ENCODE results near the gene CNGA2. TPM values are rescaled to one million over a fixed set of nuclear protein-coding genes. Genes with fewer than 3 reads are reported as not detected.

Gene CNGA2
- total and polyA plus RNA-seq, 4 donors = not detected

DNA sequence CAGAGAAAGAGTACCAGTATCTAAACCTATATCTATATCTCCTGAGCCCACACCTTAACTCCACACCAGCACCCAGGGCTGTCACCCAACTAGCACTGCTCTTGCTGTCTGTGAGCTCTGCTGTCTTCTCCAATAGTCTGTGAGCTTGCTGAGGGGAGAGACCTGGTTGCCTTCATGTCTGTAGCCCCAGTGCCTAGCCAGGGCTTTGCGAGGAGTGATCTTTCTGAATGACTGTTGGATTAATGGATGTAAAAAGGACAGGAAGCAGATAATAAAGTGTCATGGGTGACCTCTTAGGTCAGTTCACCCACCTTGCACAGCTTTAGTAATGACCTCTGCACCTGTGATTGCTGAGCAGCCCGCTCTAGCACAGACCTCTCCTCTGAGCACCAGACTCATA, 30.5 kb downstream of the CNGA2 start:
- H3K36me3 ChIP-seq (ENCODE audit: control insufficient read depth in 4 of 4, insufficient read depth in 3 of 4, low read depth in 1 of 4, low read length in 3 of 4) = no peaks in the 10 kb centered on the region
- no peak for TF ChIP-seq JUND (IDR thresholded peaks at IDR 0.05)
- TF ChIP-seq, protein P1, sequence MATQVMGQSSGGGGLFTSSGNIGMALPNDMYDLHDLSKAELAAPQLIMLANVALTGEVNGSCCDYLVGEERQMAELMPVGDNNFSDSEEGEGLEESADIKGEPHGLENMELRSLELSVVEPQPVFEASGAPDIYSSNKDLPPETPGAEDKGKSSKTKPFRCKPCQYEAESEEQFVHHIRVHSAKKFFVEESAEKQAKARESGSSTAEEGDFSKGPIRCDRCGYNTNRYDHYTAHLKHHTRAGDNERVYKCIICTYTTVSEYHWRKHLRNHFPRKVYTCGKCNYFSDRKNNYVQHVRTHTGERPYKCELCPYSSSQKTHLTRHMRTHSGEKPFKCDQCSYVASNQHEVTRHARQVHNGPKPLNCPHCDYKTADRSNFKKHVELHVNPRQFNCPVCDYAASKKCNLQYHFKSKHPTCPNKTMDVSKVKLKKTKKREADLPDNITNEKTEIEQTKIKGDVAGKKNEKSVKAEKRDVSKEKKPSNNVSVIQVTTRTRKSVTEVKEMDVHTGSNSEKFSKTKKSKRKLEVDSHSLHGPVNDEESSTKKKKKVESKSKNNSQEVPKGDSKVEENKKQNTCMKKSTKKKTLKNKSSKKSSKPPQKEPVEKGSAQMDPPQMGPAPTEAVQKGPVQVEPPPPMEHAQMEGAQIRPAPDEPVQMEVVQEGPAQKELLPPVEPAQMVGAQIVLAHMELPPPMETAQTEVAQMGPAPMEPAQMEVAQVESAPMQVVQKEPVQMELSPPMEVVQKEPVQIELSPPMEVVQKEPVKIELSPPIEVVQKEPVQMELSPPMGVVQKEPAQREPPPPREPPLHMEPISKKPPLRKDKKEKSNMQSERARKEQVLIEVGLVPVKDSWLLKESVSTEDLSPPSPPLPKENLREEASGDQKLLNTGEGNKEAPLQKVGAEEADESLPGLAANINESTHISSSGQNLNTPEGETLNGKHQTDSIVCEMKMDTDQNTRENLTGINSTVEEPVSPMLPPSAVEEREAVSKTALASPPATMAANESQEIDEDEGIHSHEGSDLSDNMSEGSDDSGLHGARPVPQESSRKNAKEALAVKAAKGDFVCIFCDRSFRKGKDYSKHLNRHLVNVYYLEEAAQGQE (IDR thresholded peaks at IDR 0.05) = no peak
- no peak for TF ChIP-seq EGR1 (IDR thresholded peaks at IDR 0.05; ENCODE audit: low read depth in 2 of 2)
- TF ChIP-seq, protein P2, sequence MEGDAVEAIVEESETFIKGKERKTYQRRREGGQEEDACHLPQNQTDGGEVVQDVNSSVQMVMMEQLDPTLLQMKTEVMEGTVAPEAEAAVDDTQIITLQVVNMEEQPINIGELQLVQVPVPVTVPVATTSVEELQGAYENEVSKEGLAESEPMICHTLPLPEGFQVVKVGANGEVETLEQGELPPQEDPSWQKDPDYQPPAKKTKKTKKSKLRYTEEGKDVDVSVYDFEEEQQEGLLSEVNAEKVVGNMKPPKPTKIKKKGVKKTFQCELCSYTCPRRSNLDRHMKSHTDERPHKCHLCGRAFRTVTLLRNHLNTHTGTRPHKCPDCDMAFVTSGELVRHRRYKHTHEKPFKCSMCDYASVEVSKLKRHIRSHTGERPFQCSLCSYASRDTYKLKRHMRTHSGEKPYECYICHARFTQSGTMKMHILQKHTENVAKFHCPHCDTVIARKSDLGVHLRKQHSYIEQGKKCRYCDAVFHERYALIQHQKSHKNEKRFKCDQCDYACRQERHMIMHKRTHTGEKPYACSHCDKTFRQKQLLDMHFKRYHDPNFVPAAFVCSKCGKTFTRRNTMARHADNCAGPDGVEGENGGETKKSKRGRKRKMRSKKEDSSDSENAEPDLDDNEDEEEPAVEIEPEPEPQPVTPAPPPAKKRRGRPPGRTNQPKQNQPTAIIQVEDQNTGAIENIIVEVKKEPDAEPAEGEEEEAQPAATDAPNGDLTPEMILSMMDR (IDR thresholded peaks at IDR 0.05; ENCODE audit: low read depth, low read length, missing input control) = no peak
- no peaks in the 10 kb centered on the region for H3K9me3 ChIP-seq (ENCODE audit: control insufficient read depth in 4 of 4, low read length in 3 of 4)
- DNase-seq (ENCODE audit: low spot score) = no peak
- 73% methylated on average over 2 of the region's 2 CpGs for WGBS
- H3K27ac ChIP-seq (ENCODE audit: low read depth in 1 of 2, low read length in 2 of 2) = no peak overlapping the region
- H3K4me1 ChIP-seq (ENCODE audit: control insufficient read depth in 4 of 4, insufficient read depth in 4 of 4, low read length in 3 of 4) = no peaks in the 10 kb centered on the region
- H3K4me3 ChIP-seq (ENCODE audit: low read depth in 1 of 3, low read length in 3 of 3) = no peak overlapping the region
- no peak overlapping the region for H3K9ac ChIP-seq (ENCODE audit: low read depth in 1 of 2, low read length in 2 of 2)
- H3K27me3 ChIP-seq (ENCODE audit: control insufficient read depth in 4 of 4, insufficient read depth in 4 of 4, low read length in 3 of 4) = no peaks in the 10 kb centered on the region

DNA sequence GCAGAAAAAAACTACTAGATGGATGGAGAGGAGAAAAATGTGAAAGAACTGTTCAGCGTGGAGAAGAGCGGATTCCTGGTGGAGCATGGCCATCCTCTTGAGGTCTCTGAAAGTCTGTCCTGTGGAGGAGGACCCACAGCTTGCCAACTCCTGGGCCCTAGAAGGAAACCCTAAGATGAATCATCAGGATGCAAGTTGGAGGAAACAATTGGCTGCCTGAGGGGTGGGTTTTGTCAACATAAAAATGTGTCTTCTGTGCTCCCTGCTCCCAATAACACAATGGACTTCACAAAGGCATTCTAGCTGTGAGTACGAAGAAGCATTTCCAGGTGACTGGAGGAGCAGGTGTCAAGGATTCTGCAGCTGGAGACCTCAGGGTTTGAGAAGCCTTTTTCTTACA, 37.2 kb downstream of the CNGA2 start:
- H3K4me3 ChIP-seq (ENCODE audit: low read depth in 1 of 3, low read length in 3 of 3) = no peak overlapping the region
- H3K36me3 ChIP-seq (ENCODE audit: control insufficient read depth in 4 of 4, insufficient read depth in 3 of 4, low read depth in 1 of 4, low read length in 3 of 4) = no peaks in the 10 kb centered on the region
- no peak overlapping the region for H3K27ac ChIP-seq (ENCODE audit: low read depth in 1 of 2, low read length in 2 of 2)
- no peak overlapping the region for H3K9ac ChIP-seq (ENCODE audit: low read depth in 1 of 2, low read length in 2 of 2)
- no peaks in the 10 kb centered on the region for H3K9me3 ChIP-seq (ENCODE audit: control insufficient read depth in 4 of 4, low read length in 3 of 4)
- no peaks in the 10 kb centered on the region for H3K4me1 ChIP-seq (ENCODE audit: control insufficient read depth in 4 of 4, insufficient read depth in 4 of 4, low read length in 3 of 4)
- TF ChIP-seq GABPA (IDR thresholded peaks at IDR 0.05 in 1 of 2, conservative IDR thresholded peaks at IDR 0.05 in 1 of 2) (no peak), EGR1 (IDR thresholded peaks at IDR 0.05; ENCODE audit: low read depth in 2 of 2) (no peak), RAD21 (IDR thresholded peaks at IDR 0.05) (no peak)
- no peak for DNase-seq (ENCODE audit: low spot score)
- no peaks in the 10 kb centered on the region for H3K27me3 ChIP-seq (ENCODE audit: control insufficient read depth in 4 of 4, insufficient read depth in 4 of 4, low read length in 3 of 4)
- WGBS = 86% methylated on average over 3 of the region's 3 CpGs

DNA sequence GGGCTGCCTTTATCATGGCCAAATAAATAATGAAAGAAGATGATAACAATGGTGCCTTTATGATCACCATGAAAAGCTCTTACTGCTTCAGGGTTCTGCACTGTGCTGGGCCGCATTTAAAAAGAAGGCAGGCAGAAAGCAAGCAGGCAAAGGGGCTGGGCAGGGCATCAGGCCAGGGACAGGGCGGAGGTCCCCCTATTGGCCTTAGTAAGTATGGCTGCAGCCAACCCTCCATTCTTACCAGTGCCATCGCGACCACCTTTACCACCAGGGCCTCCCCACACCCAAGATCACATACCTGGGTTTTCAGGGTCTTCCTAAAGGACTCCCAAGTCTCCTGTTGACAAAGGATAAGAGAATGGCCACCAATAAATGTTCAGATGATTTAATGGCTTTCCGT, 38.9 kb downstream of the CNGA2 start:
- no peak for DNase-seq (ENCODE audit: low spot score)
- 67% methylated on average over 5 of the region's 5 CpGs for WGBS
- H3K9ac ChIP-seq (ENCODE audit: low read depth in 1 of 2, low read length in 2 of 2) = no peak overlapping the region
- H3K4me3 ChIP-seq (ENCODE audit: low read depth in 1 of 3, low read length in 3 of 3) = no peak overlapping the region
- H3K36me3 ChIP-seq (ENCODE audit: control insufficient read depth in 4 of 4, insufficient read depth in 3 of 4, low read depth in 1 of 4, low read length in 3 of 4) = no peaks in the 10 kb centered on the region
- H3K9me3 ChIP-seq (ENCODE audit: control insufficient read depth in 4 of 4, low read length in 3 of 4) = no peaks in the 10 kb centered on the region
- H3K27me3 ChIP-seq (ENCODE audit: control insufficient read depth in 4 of 4, insufficient read depth in 4 of 4, low read length in 3 of 4) = no peaks in the 10 kb centered on the region
- no peaks in the 10 kb centered on the region for H3K4me1 ChIP-seq (ENCODE audit: control insufficient read depth in 4 of 4, insufficient read depth in 4 of 4, low read length in 3 of 4)
- no peak overlapping the region for H3K27ac ChIP-seq (ENCODE audit: low read depth in 1 of 2, low read length in 2 of 2)
- TF ChIP-seq RAD21 (IDR thresholded peaks at IDR 0.05) = no peak
- TF ChIP-seq, protein P3, sequence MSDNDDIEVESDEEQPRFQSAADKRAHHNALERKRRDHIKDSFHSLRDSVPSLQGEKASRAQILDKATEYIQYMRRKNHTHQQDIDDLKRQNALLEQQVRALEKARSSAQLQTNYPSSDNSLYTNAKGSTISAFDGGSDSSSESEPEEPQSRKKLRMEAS (IDR thresholded peaks at IDR 0.05) = no peak
- TF ChIP-seq FOXA2 (IDR thresholded peaks at IDR 0.05) = no peak
- TF ChIP-seq TAF1 (conservative IDR thresholded peaks at IDR 0.05) = no peak
- TF ChIP-seq RXRA (IDR thresholded peaks at IDR 0.05) = no peak
- TF ChIP-seq, protein P2 (IDR thresholded peaks at IDR 0.05; ENCODE audit: low read depth, low read length, missing input control) = no peak
- TF ChIP-seq, protein P4, sequence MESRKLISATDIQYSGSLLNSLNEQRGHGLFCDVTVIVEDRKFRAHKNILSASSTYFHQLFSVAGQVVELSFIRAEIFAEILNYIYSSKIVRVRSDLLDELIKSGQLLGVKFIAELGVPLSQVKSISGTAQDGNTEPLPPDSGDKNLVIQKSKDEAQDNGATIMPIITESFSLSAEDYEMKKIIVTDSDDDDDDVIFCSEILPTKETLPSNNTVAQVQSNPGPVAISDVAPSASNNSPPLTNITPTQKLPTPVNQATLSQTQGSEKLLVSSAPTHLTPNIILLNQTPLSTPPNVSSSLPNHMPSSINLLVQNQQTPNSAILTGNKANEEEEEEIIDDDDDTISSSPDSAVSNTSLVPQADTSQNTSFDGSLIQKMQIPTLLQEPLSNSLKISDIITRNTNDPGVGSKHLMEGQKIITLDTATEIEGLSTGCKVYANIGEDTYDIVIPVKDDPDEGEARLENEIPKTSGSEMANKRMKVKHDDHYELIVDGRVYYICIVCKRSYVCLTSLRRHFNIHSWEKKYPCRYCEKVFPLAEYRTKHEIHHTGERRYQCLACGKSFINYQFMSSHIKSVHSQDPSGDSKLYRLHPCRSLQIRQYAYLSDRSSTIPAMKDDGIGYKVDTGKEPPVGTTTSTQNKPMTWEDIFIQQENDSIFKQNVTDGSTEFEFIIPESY (IDR thresholded peaks at IDR 0.05) = no peak
- TF ChIP-seq YY1 (IDR thresholded peaks at IDR 0.05) = no peak
- no peak for TF ChIP-seq EGR1 (IDR thresholded peaks at IDR 0.05; ENCODE audit: low read depth in 2 of 2)
- TF ChIP-seq HNF4G (IDR thresholded peaks at IDR 0.05) = no peak
- TF ChIP-seq, protein P5, sequence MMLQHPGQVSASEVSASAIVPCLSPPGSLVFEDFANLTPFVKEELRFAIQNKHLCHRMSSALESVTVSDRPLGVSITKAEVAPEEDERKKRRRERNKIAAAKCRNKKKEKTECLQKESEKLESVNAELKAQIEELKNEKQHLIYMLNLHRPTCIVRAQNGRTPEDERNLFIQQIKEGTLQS (IDR thresholded peaks at IDR 0.05) = no peak
- TF ChIP-seq NR2F2 (IDR thresholded peaks at IDR 0.05) = no peak
- TF ChIP-seq HNF4A (conservative IDR thresholded peaks at IDR 0.05) = no peak
